Measurements from ENCODE around the gene LIMA1.
A peak's percentile ranks its signal among the peaks of the same experiment; 100 is the strongest.

The LIMA1 gene

GRCh38 chr12:50198829-50199228 lies 84.5 kb downstream of the LIMA1 start:
- Histone ChIP-seq H3K27ac (peak overlapping the region in 1 of 21 experiments; percentile 12), H3K4me3 (no peak overlapping the region)

DNA sequence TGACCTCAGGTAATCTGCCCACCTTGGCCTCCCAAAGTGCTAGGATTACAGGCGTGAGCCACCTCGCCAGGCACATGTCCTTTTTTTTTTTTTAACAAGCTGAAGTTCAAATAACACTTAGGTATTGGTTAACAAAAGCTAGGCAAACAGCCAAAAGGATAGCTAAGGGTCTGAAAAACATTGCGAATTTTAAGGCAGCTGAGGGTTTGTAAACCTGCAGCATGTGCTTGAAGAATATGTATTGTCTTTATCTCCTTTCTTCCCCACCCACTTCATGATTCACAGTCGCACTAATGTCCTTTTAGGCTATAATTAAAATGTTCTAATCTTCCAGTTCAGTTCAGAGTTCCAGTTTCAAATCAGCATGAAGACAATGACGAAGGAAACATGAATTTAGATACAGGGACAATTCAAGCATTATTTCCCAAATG lies 86.0 kb downstream of the LIMA1 start:
- H3K27ac ChIP-seq = peak overlapping the region in 1 of 21 experiments; percentile 27
- no peak overlapping the region for H3K4me3 ChIP-seq

DNA sequence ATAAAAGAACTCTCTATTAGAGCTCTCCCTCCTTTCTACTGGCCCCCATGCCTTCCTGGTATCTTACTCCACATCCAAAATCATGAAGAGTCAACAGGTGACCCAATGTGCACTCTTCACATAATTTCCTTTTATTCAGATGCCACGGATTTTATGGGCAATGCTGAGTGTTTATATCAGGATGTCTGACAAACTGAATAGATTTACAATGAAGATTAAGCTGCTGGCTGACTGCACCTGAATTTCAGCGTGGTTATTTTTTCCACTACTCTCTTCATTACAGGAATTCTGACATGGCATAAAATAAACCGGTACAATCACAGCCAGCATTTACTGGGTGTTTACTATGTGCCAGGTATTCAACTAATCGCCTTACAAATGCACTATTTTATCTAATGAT lies 86.8 kb downstream of the LIMA1 start:
- Histone ChIP-seq H3K27ac (no peak overlapping the region), H3K4me3 (no peak overlapping the region)

GRCh38 chr12:50195832-50196231 lies 87.5 kb downstream of the LIMA1 start:
- Histone ChIP-seq H3K27ac (no peak overlapping the region), H3K4me3 (no peak overlapping the region)

DNA sequence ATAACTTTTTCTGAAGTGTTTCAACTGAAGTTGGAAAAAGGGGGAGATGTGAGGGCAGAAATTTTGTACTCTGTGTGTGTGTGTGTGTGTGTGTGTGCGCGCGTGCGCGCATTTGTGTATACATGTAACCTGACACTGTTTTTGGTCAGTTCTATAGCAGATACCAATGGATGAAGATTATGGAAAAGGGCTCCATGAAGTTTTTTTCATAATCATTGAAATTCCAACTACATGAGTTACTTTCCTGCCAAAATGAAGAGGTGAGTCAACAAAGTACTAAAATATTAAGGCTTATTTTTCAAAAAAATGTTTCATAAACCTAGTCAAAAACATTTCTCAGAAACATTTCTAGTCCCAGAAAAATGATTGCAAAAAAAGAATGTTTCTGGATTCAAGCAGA lies 90.4 kb downstream of the LIMA1 start:
- no peak overlapping the region for H3K27ac ChIP-seq
- H3K4me3 ChIP-seq = no peak overlapping the region

DNA sequence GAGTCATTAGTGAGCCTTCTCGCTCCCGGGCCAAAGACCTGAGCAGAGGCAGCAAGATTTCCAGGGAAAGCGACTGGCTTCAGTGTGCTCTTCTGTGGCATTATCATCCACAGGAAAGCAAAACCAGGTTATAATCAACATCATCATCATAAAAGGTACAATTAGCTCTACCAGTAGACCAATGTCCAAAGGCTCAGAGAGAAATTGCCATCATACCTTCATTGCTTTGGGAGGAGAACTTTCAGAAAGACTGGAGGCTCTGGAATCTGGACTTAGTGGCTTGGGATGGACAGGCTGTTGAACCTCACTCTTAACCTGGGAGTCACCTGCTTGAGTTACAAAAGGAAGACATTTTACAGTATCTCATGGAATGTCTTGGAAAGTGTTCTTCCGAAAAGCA lies 91.1 kb downstream of the LIMA1 start:
- Histone ChIP-seq H3K27ac (peak overlapping the region in 1 of 21 experiments; percentile 50), H3K4me3 (no peak overlapping the region)

GRCh38 chr12:50190859-50191258 lies 92.5 kb downstream of the LIMA1 start:
- Histone ChIP-seq H3K4me3 (no peak overlapping the region), H3K27ac (no peak overlapping the region)

- H3K27ac ChIP-seq = peak overlapping the region in 19 of 21 experiments; percentile 0 to 82 (median 65)
- no peak overlapping the region for H3K4me3 ChIP-seq
These were observed 94.3 kb downstream of the LIMA1 start for GRCh38 chr12:50188875-50189575.

- peak overlapping the region in 20 of 21 experiments; percentile 6 to 82 (median 66) for H3K27ac ChIP-seq
These were observed 95.0 kb downstream of the LIMA1 start for GRCh38 chr12:50188241-50188781.

DNA sequence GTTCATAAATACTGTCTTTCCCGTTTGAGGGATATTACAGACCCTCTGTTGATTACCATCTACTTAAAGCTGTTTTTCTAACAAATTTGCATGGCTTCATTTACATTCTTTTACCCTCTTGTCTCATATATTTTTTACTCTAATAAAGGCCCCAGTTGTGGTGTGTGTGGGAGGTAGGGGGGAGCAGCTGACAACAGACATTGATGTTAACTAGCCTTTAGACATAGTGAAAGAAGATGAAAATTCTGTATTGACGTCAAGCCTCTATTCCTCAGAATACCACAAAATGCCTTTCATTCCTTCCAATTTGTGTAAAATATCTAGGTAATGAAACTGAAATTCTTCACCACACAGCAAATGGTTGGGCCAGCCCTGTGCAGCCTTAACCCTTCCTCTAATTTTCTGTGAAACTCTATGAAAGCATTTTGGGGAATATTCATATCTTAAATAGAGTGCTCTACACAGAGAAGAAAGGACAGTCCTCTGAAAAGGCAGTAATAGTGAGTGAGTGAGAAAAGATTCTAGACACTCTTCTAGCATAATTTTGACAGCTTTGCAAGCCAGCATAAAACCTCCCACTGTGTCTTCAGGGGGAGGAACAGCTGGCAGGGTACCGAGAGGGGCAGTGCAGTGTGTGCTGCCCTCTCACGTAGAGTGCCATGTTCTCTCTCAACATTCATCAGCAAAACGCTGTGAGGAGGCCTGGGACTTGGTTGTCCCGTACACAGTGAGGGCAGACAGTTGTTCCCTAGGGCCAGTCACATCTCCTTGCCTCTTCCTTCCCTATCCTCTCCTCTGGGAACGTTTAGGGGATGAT lies 96.0 kb downstream of the LIMA1 start:
- H3K4me3 ChIP-seq = no peak overlapping the region
- H3K27ac ChIP-seq = peak overlapping the region in 19 of 21 experiments; percentile 47 to 82 (median 67)

More at GRCh38 chr12:50188241-50188781, 95.0 kb downstream of the LIMA1 start:
- no peak overlapping the region for H3K4me3 ChIP-seq

- Histone ChIP-seq H3K27ac (peak overlapping the region in 16 of 21 experiments; percentile 26 to 82 (median 68)), H3K4me3 (no peak overlapping the region)
These were observed 96.6 kb downstream of the LIMA1 start for GRCh38 chr12:50186681-50187080.

- Histone ChIP-seq H3K27ac (peak overlapping the region in 19 of 21 experiments; percentile 9 to 82 (median 70)), H3K4me3 (no peak overlapping the region)
These were observed 97.2 kb downstream of the LIMA1 start for GRCh38 chr12:50185970-50186663.

DNA sequence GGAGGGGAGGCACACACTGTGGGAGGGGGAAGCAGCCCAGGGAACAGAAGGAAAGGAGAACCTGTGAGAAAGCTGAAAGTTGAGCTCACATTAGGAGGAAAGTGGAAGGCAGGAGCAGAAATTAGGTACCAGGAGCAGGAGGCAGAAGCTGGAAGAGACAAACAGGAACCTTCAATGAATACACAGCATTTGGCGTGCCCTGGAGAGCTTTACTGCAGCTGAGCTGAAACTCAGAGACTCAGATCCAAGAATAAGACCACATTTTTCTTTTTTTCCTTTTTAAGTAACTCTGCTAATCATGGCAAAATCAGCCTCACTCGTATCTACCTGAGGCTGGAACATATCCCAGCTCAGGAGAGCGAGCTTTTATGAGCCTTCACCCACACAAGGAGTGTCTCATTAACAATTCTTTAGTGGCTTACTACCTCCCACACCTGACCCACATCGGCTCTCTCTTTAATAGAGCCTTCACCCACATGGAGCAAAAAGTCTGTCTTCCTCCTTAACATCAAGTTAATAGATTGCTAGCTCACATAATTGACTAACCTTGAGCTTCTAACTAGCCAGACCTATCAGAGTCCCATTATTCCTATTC lies 97.9 kb downstream of the LIMA1 start:
- H3K4me3 ChIP-seq = no peak overlapping the region
- peak overlapping the region in 20 of 21 experiments; percentile 8 to 82 (median 68) for H3K27ac ChIP-seq

DNA sequence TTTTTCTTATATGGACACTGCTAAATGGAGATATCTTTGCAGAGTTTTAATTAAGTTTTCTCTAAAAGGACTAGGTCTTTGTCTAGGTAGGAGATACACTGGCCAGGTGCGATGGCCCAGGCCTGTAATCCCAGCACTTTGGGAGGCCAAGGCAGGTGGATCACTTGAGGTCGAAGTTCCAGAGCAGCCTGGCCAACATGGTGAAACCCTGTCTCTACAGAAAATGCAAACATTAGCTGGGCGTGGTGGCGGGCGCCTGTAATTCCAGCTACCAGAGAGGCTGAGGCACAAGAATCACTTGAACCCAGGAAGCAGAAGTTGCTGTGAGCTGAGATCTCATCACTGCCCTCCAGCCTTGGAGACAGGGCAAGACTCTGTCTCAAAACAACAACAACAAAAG lies 99.1 kb downstream of the LIMA1 start:
- Histone ChIP-seq H3K4me3 (no peak overlapping the region), H3K27ac (peak overlapping the region in 9 of 21 experiments; percentile 12 to 82 (median 63))

DNA sequence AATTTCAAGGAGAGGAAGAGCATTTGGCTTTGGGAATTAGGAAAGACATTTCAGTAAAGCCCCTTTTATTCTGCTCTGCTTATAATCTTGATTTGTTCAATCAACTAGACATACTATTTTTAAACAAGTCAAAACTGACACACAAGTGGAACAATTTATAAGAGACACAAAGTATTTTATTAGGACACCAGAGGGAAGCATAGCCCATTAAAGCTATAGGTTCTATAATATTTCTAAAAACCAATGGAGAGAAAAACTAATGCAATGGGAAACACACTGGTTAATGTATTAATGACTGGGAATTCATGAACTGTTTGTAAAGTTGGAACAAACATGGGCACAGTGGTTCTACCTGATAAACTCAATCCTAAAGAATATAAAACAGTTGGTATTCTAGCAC lies 100.9 kb downstream of the LIMA1 start:
- Histone ChIP-seq H3K4me3 (no peak overlapping the region), H3K27ac (peak overlapping the region in 2 of 21 experiments; percentile 6 to 31)

DNA sequence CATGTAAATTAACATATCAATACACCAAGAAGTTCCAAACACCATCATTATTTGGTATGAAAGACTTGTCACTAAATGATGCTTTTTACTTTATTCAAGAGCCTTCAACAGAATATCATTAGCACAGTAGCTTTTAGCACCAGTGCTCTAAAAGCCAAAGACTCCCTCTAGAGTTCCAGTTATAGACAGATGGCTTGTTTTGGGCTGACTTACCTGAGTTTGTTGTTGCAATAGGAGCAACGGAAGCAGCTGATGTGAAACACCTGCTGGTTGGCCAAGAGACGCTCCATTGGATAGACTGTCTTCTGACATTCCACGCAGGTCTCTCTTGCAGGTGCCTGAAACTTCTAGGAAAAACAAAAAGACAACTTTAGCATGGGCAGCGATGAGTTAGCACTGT lies 101.6 kb downstream of the LIMA1 start:
- no peak overlapping the region for H3K4me3 ChIP-seq
- H3K27ac ChIP-seq = peak overlapping the region in 1 of 21 experiments; percentile 31

DNA sequence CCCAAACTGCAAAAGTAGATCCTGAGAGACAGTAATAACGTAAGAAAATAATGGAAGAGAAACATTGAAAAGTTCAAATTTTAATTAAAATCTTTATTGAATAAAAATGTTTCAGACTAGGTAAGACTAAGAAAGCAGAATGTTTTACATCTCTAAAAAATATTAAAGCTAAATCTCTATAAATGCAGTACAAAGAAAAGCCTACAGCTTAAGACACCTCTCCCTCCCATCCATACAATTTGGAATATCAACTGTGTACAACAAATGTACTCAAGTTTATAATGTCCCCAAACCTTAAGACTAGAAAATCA lies 107.6 kb downstream of the LIMA1 start:
- no peak overlapping the region for H3K27ac ChIP-seq
- H3K4me3 ChIP-seq = no peak overlapping the region

GRCh38 chr12:50174971-50175715 lies 108.2 kb downstream of the LIMA1 start:
- H3K4me3 ChIP-seq = no peak overlapping the region
- H3K27ac ChIP-seq = no peak overlapping the region

All from skin epidermis (tissue), 12 donors.